Activated CD4-positive, alpha-beta T cell treated with anti-CD3 and anti-CD28 coated beads, Interleukin-2, amount 50 U/mL, for 1 hour (primary cell): ENCODE measurements around the gene MGAT3.
"Not testable (repeated sequence)": the region's sequence is repeated elsewhere in the genome, so short reads cannot be mapped to it uniquely, and the experiment has no call there.

Source experiments
- DNase-seq: peaks from one replicate; pipeline ENCODE4 v3.0.0-alpha.2; 2020

MGAT3 gene

GRCh38 chr22:39456522-39457197 lies at the start of gene MGAT3:
Gene MGAT3, plus strand, starts transcription at chr22:39457012. Its CDS starts 30,336 bp downstream, at chr22:39487348.
- DNase-seq = no peak

- no peak for DNase-seq
Observed at GRCh38 chr22:39408173-39408572, 48.6 kb upstream of the MGAT3 start.

- no peak for DNase-seq
Observed at GRCh38 chr22:39408807-39409206, 48.0 kb upstream of the MGAT3 start.

GRCh38 chr22:39409516-39410029 lies 47.2 kb upstream of the MGAT3 start:
- no peak for DNase-seq

GRCh38 chr22:39410264-39410663 lies 46.5 kb upstream of the MGAT3 start:
- DNase-seq = no peak

- DNase-seq = not testable (repeated sequence)
Observed at GRCh38 chr22:39411828-39412365, 44.9 kb upstream of the MGAT3 start.

- not testable (repeated sequence) for DNase-seq
Observed at GRCh38 chr22:39413204-39413603, 43.6 kb upstream of the MGAT3 start.

GRCh38 chr22:39414377-39414776 lies 42.4 kb upstream of the MGAT3 start:
- DNase-seq = no peak

- no peak for DNase-seq
Observed at GRCh38 chr22:39414886-39415285, 41.9 kb upstream of the MGAT3 start.

- DNase-seq = no peak
Observed at GRCh38 chr22:39415506-39415905, 41.3 kb upstream of the MGAT3 start.

GRCh38 chr22:39416319-39416718 lies 40.5 kb upstream of the MGAT3 start:
- DNase-seq = no peak

- no peak for DNase-seq
Observed at GRCh38 chr22:39417641-39418040, 39.2 kb upstream of the MGAT3 start.

GRCh38 chr22:39418696-39419095 lies 38.1 kb upstream of the MGAT3 start:
- no peak for DNase-seq

- DNase-seq = no peak
Observed at GRCh38 chr22:39419096-39419495, 37.7 kb upstream of the MGAT3 start.

- DNase-seq = no peak
Observed at GRCh38 chr22:39419911-39420310, 36.9 kb upstream of the MGAT3 start.

- DNase-seq = no peak
Observed at GRCh38 chr22:39421691-39422090, 35.1 kb upstream of the MGAT3 start.

GRCh38 chr22:39422101-39422500 lies 34.7 kb upstream of the MGAT3 start:
- DNase-seq = no peak

- DNase-seq = no peak
Observed at GRCh38 chr22:39422721-39423120, 34.1 kb upstream of the MGAT3 start.

GRCh38 chr22:39423976-39424375 lies 32.8 kb upstream of the MGAT3 start:
- no peak for DNase-seq

GRCh38 chr22:39426380-39427043 lies 30.3 kb upstream of the MGAT3 start:
- DNase-seq = no peak

GRCh38 chr22:39427751-39428596 lies 28.8 kb upstream of the MGAT3 start:
- no peak for DNase-seq

GRCh38 chr22:39428597-39429071 lies 28.2 kb upstream of the MGAT3 start:
- DNase-seq = no peak

- no peak for DNase-seq
Observed at GRCh38 chr22:39429186-39429585, 27.6 kb upstream of the MGAT3 start.
